HG03342 (cell line): ENCODE measurements around the gene DCAF17.
"Not testable (repeated sequence)": the region's sequence is repeated elsewhere in the genome, so short reads cannot be mapped to it uniquely, and the experiment has no call there.

Experiments
- ATAC-seq: cut with Tn5 transposase; IDR thresholded peaks from one replicate; pipeline ENCODE4 v1.9.1; 2021; ENCODE audit warnings: mild to moderate bottlenecking, moderate library complexity; ENCODE audit not compliant: unreplicated experiment

Gene DCAF17

GRCh38 chr2:171410101-171410500, 23.9 kb upstream of the DCAF17 start:
- ATAC-seq, result no peak

- no peak for ATAC-seq
These were observed 23.4 kb upstream of the DCAF17 start for GRCh38 chr2:171410624-171411023.

GRCh38 chr2:171411214-171411613, 22.8 kb upstream of the DCAF17 start:
- ATAC-seq, result no peak

GRCh38 chr2:171411791-171412483, 22.1 kb upstream of the DCAF17 start:
- no peak for ATAC-seq

GRCh38 chr2:171412571-171413175, 21.4 kb upstream of the DCAF17 start:
- ATAC-seq, result no peak

GRCh38 chr2:171414645-171415044, 19.4 kb upstream of the DCAF17 start:
- not testable (repeated sequence) for ATAC-seq

- ATAC-seq, result peak; percentile 92
These were observed 17.8 kb upstream of the DCAF17 start for GRCh38 chr2:171416009-171416926.

- no peak for ATAC-seq
These were observed 14.7 kb upstream of the DCAF17 start for GRCh38 chr2:171419333-171419732.

- no peak for ATAC-seq
These were observed 13.1 kb upstream of the DCAF17 start for GRCh38 chr2:171420728-171421563.

- not testable (repeated sequence) for ATAC-seq
These were observed 11.1 kb upstream of the DCAF17 start for GRCh38 chr2:171422710-171423495.

- ATAC-seq, result no peak
These were observed 3.3 kb upstream of the DCAF17 start for GRCh38 chr2:171430516-171431410.

GRCh38 chr2:171431677-171432167, 2.3 kb upstream of the DCAF17 start:
- ATAC-seq, result no peak

GRCh38 chr2:171432206-171432968, 1.6 kb upstream of the DCAF17 start:
- ATAC-seq, result no peak

- ATAC-seq, result no peak
These were observed 860 bp upstream of the DCAF17 start for GRCh38 chr2:171432969-171433762.

- ATAC-seq, result no peak
These were observed 338 bp upstream of the DCAF17 start, which contains the start of gene METTL8 for GRCh38 chr2:171433763-171434012. Gene METTL8 (minus strand): TSS chr2:171433990. CDS start chr2:171392185, 41,805 bp downstream.

GRCh38 chr2:171436307-171436706, 2.3 kb downstream of the DCAF17 start:
- no peak for ATAC-seq

GRCh38 chr2:171441470-171441869, 7.4 kb downstream of the DCAF17 start:
- ATAC-seq, result no peak
